Lower leg skin (tissue), 3 donors: Measurements from ENCODE around the gene ARHGAP15.

Experiments
- CTCF ChIP-seq, 3 donors: fragments of 450-650 bp; IDR thresholded peaks; one replicate each; pipeline ENCODE4 v1.5.1; 2016; ENCODE audit warnings: antibody characterized with exemption in 3 of 3, mild to moderate bottlenecking in 3 of 3, moderate library complexity in 2 of 3
- POLR2A ChIP-seq, 2 donors: fragments of 450-650 bp; IDR thresholded peaks; one replicate each; pipeline ENCODE4 v1.6.1; 2016 to 2017; ENCODE audit warnings: antibody characterized with exemption in 2 of 2, mild to moderate bottlenecking in 1 of 2, moderate library complexity in 1 of 2

- no peak for TF ChIP-seq CTCF (IDR thresholded peaks at IDR 0.05)
- no peak for TF ChIP-seq POLR2A (IDR thresholded peaks at IDR 0.05)
Measured at GRCh38 chr2:143603035-143603655, 473.9 kb downstream of the ARHGAP15 start.
